Endothelial cell of hepatic sinusoid (primary cell): ENCODE data around the gene TYMS.

Experiments
- in situ Hi-C: cut with HindIII; loops from 2 replicates; pipeline ENCODE4 v1.10.0; 2017; ENCODE audit warnings: low sequenced_read_pairs

The TYMS gene

DNA sequence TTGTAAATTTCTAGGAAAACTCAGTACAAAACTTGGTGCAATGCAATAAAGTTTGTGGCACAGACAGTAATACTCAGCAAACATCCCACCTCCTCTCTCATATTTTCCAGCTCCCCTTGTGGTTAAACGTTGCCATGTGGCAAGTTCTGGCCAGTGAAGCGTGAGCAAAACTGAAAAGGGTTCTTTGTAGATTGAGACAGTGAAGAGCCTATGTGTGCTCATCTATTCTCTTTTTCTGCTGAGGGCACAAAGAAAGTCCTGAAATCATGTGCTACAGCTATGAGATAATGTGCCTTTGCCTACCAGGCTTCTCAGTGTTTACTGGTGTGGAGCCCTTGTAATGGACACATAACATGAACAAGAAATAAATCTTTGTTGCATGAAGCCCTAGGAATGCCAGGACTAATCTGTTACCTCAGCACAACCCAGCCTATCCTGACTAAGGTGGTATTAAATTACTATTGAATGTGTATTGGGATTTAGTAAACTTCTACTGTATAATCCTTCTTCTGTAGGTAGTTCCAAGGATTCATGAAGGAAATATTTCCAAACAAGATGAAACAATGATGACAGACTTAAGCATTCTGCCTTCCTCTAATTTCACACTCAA lies 13.0 kb upstream of the TYMS start:
- in situ Hi-C loops: no loop called here

DNA sequence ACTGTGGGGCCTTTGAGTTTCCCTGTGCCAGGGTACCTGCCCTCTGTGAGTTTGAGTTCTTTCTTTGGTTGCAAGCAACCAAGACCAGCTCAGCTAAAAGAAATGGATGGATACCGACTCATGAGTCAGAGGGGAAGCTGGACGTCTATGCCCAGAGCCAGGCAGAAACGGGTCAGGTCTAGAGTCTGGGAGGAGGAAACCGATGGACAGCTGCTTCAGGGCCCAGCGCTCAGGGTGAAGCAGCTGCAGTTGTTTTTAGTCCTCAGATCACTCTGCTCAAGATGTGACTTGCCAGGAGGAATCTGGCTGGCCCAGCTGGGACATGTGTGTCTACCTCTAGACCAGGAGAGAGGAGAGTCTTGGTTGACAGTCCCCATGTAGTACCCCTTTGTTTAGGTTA lies 10.1 kb upstream of the TYMS start:
- in situ Hi-C loops: no loop called here

- in situ Hi-C loops: no loop called here
These were observed 8.1 kb upstream of the TYMS start for GRCh38 chr18:649341-649740.

DNA sequence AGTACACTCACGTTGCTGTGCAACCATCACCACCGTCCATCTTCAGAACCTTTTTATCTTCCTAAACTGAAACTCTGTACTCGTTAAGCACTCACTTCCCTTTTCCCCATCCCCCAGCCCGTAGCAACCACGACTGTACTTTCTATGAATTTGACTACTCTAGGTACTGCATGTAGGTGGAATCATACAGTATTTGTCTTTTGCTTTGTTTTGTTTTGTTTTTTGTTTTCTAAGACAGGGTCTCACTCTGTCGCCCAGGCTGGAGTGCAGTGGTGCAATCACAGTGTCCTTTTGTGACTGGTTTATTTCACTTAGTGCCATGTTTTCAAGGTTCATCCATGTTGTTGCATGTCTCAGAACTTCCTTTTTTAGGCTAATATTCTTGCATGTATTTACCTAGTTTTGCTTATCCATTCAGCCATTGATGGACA lies 7.0 kb upstream of the TYMS start:
- in situ Hi-C loops: no loop called here

DNA sequence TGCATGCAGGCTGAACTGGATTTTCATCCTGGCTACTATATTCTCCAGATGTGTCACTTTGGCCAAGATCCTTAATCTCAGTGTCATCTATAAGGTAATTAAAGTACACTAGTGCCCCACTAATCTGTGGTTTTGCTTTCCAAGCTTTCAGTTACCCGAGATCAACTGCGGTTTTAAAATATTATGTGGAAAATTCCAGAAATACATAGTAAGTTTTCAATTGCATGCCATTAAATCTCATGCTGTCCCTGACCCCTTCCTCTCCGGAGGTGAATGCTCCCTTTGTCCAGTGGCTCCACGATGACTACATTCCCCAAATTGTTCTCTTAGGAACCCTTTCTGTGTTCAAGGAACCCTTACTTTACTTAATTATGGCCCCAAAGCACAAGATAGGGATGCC lies 5.3 kb upstream of the TYMS start:
- in situ Hi-C loops: no loop called here

GRCh38 chr18:653512-653911 lies 3.9 kb upstream of the TYMS start:
- in situ Hi-C loops: no loop called here

GRCh38 chr18:654601-655000 lies 2.9 kb upstream of the TYMS start:
- in situ Hi-C loops: no loop called here

- in situ Hi-C loops: no loop called here
These were observed 2.0 kb upstream of the TYMS start for GRCh38 chr18:655445-655844.

DNA sequence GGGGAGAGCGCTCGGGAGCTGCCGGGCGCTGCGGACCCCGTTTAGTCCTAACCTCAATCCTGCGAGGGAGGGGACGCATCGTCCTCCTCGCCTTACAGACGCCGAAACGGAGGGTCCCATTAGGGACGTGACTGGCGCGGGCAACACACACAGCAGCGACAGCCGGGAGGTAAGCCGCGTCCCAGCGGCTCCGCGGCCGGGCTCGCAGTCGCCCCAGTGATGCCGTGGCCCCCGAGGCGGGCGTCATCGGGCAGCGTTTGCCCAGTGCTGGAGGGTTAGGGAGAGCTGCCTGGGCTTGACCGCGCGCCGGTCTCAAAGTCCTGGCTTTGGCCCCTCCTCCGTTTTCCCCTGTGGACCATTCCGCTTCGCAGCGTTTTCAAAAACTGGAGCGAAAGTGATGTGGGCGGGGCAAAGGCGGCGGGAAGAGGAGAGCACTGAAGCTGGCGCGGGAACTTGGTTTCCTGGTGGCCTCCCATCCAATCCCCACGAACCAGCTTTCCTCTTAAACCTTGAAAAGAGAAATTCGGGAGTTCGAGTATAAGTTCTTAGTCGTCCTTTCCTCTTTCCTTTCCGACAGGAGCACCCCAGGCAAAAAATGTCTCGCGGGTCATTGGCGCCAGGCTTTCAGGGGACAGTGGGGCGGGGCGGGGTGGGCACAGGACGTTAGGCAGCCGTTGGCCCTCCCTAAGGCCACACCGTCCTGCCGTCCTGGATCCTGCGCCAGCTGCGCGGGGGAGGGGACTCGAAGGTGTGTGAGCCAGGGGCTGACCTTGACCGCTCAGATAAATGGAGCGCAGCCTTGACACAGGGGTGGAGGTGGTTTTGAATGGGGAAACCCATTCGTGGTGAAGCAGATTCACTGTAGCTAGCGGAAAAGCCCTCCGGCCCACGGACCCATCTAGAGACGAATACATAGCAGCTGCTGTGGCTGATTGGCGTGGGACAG lies 821 bp downstream of the TYMS start:
- in situ Hi-C loops: no loop called here

DNA sequence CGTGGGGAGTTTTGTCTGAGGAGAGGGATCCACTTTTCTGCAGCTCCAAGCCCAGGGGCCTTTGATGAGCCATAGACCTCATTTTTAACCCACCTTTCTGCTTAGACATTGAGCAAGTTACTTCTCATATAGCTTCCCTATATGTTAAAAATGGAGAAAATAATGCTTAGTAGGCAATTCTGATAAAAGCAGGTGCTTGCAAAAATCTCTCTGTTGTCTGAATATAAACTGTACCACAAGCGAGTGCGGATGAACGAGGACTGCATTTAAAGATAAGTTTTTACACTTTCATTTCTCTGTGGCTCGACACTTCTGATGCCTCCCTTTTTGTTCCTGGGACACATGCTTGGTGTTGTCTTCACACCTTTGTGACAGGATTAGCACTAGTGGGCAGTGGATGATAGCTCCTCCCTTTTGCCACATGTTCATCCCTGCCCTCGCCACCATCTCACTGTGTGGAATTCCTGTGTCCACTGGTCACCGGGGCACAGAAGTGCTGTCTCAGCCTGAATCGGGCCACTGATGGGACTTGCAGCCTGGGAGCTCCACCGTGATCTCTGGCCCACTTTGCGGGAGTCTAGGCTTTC lies 1.6 kb downstream of the TYMS start:
- in situ Hi-C loops: no loop called here

DNA sequence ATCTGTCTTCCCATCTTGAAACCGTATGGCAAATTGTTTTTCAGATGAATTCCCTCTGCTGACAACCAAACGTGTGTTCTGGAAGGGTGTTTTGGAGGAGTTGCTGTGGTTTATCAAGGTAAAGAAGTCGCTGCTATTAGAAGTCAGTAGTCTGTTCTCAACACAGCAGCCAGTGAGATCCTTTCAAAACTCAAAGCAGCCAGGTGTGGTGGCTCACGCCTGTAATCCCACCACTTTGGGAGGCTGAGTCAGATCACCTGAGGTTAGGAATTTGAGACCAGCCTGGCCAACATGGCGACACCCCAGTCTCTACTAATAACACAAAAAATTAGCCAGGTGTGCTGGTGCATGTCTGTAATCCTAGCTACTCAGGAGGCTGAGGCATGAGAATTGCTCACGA lies 2.1 kb downstream of the TYMS start:
- in situ Hi-C loops: no loop called here

- in situ Hi-C loops: loop anchor here (5.0 kb wide), 2 partner anchors 45 to 75 kb away; no protein-coding TSS in a partner anchor
These were observed 4.7 kb downstream of the TYMS start for GRCh38 chr18:662197-662596.

- in situ Hi-C loops: no loop called here
These were observed 8.7 kb downstream of the TYMS start for GRCh38 chr18:666177-666576.

GRCh38 chr18:666628-667027 lies 9.2 kb downstream of the TYMS start:
- in situ Hi-C loops: no loop called here

- in situ Hi-C loops: no loop called here
These were observed 10.8 kb downstream of the TYMS start for GRCh38 chr18:668260-668659.

- in situ Hi-C loops: no loop called here
These were observed 11.6 kb downstream of the TYMS start for GRCh38 chr18:669077-669476.

DNA sequence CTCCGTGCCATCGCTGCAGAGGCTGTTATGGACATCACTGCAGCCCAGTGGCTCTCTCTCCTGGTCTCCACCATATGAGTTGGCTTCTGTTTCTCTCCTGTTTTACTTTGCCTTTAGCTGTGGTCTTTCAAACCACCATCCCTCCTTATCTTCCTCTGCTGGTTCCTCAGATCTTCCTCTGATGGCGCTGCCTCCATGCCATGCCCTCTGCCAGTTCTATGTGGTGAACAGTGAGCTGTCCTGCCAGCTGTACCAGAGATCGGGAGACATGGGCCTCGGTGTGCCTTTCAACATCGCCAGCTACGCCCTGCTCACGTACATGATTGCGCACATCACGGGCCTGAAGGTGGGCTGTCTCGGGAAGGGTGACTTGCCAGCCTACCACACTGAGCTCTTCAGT lies 13.1 kb downstream of the TYMS start:
- in situ Hi-C loops: no loop called here

GRCh38 chr18:671405-671804 lies 14.0 kb downstream of the TYMS start:
- in situ Hi-C loops: no loop called here

GRCh38 chr18:673317-673716 lies 15.9 kb downstream of the TYMS start:
- in situ Hi-C loops: no loop called here

DNA sequence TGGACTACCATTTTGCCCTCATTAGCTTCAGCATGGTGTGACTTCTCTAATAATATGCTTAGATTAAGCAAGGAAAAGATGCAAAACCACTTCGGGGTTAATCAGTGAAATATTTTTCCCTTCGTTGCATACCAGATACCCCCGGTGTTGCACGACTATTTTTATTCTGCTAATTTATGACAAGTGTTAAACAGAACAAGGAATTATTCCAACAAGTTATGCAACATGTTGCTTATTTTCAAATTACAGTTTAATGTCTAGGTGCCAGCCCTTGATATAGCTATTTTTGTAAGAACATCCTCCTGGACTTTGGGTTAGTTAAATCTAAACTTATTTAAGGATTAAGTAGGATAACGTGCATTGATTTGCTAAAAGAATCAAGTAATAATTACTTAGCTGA lies 16.3 kb downstream of the TYMS start:
- in situ Hi-C loops: no loop called here

GRCh38 chr18:675307-675706 lies 17.9 kb downstream of the TYMS start:
- in situ Hi-C loops: no loop called here

DNA sequence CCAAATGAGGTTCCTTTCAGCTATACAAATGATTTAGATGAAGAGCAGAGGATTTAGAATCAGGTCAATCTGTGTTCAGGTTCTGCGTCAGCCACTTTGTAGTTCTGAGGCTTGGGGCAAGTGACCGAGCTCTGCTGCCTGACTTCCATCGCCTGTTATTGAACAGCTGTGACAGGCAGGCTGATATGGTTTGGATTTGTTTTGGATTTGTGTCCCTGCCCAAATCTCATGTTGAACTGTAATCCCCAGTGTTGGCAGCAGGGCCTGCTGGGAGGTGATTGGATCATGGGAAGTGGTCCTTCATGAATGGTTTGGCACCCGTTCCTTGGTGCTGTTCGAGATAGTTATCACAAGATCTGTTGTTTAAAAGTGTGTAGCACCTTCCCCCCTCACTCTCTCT lies 18.6 kb downstream of the TYMS start:
- in situ Hi-C loops: no loop called here
